GM18867 (cell line): ENCODE data around the gene AOC3.
"Not testable (repeated sequence)": the region's sequence is repeated elsewhere in the genome, so short reads cannot be mapped to it uniquely, and the experiment has no call there.

Experiments used
- ATAC-seq: cut with Tn5 transposase; IDR thresholded peaks from one replicate; pipeline ENCODE4 v1.9.1; 2021; ENCODE audit warnings: mild to moderate bottlenecking, moderate library complexity; ENCODE audit not compliant: unreplicated experiment

AOC3 gene

DNA sequence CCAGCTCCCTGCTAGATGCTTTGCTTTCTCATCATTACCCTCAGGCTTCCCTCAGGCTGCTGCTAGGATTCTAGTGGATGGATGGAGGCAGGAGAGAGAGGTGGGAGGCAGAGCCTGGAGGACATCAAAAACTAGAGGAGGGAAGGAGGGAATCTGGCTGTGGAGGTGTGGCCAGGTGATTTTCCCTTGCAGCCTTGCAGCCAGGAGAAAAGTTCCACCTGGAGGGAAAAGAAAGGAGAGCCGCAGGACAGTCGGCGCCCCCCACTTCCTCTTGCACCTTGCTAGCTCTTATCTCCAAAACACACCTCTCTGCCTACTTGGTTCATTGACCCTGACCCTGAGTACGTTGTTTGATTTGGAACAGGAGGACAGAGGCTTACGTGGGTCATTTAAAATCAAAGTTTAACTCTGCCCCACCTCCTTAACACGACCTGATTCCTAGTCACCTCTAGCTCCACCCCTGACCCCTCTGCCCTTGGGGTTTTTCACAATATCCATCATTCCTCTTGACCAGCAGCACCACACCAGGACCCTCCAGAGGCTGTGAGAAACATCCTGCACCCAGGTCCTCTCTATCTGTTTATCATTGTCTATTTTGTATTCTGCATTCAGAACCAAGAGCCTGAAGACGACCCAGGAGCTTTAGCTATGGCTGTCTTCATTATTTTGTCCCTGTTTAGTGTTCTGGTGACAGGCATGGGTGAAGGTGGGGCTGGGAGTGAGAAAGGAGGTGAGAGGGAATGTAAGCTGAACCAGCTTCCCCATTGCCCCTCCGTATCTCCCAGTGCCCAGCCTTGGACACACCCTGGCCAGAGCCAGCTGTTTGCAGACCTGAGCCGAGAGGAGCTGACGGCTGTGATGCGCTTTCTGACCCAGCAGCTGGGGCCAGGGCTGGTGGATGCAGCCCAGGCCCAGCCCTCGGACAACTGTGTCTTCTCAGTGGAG lies 15.9 kb downstream of the AOC3 start:
- ATAC-seq: no peak

DNA sequence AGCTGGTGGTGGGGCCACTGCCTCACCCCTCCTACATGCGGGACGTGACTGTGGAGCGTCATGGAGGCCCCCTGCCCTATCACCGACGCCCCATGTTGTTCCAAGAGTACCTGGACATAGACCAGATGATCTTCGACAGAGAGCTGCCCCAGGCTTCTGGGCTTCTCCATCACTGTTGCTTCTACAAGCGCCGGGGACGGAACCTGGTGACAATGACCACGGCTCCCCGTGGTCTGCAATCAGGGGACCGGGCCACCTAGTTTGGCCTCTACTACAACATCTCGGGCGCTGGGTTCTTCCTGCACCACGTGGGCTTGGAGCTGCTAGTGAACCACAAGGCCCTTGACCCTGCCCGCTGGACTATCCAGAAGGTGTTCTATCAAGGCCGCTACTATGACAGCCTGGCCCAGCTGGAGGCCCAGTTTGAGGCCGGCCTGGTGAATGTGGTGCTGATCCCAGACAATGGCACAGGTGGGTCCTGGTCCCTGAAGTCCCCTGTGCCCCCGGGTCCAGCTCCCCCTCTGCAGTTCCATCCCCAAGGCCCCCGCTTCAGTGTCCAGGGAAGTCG lies 16.8 kb downstream of the AOC3 start:
- ATAC-seq: not testable (repeated sequence)

DNA sequence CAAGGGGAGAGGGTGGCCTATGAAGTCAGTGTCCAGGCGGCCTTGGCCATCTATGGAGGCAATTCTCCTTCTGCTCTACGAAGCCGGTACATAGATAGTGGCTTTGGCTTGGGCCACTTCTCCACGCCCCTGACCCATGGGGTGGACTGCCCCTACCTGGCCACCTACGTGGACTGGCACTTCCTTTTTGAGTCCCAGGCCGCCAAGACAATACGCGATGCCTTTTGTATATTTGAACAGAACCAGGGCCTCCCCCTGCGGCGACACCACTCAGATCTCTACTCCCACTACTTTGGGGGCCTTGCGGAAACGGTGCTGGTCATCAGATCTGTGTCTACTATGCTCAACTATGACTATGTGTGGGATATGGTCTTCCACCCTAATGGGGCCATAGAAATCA lies 17.3 kb downstream of the AOC3 start:
- no peak for ATAC-seq

DNA sequence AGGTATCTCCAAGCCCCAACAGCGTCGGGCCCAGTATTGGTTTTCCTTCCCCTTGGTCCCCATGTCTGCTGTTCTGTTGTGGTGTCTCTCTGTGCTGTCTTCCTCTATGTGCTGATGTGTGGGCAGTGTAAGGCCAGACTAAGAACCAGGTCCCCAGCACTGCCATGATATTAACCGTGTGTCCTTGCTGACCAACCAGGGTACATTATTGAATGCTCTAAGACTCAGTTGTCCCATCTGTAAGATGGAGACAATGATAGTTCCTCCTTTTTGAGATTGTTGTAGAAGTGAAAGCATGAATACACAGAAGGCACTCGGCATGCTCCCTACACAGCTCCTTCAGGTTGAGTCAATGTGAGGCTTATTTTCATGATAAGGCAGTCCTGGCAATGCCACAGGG lies 20.6 kb downstream of the AOC3 start:
- no peak for ATAC-seq

DNA sequence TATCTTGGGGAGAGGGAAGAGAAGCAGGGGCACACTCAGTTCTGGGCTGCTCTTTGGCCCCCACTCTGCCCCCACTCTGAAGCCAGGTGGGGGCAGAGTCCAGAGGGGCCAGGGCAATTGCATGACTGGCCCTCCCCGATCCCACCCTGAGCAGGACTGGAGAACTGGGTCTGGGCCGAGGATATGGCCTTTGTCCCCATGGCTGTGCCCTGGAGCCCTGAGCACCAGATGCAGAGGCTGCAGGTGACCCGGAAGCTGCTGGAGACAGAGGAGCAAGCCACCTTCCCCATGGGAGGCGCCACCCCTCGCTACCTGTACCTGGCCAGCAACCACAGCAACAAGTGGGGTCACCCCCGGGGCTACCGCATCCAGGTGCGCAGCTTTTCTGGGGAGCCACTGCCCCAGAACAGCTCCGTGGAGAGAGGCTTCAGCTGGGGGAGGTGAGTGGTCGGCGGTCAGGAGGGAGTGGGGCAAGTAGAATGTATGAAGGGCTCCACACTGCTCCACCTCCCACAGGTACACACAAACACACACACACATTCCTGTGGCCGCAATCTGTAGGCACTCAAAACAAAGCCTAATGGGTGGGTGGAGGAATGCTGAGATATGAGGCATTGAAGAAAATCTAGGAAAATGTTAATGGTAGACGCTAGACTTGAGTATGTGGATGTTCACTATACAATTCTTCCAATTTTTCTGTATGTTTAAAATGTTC lies 21.4 kb downstream of the AOC3 start:
- no peak for ATAC-seq

DNA sequence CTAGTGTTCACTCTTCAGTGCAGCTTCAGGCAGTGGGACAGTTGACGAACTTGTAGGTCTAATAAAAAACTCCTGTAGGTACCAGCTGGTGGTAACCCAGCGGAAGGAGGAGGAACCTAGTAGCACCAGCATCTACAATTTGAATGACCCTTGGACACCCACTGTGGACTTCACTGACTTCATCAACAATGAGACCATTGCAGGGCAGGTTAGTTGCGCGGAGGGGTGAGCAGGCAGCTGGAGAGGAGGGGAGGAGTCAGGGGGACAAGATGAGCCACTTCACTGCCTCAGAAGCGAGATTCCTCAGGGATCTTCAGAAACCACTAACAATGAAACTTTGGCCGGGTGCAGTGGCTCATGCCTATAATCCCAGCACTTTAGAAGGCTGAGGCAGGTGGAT lies 22.3 kb downstream of the AOC3 start:
- ATAC-seq: no peak

DNA sequence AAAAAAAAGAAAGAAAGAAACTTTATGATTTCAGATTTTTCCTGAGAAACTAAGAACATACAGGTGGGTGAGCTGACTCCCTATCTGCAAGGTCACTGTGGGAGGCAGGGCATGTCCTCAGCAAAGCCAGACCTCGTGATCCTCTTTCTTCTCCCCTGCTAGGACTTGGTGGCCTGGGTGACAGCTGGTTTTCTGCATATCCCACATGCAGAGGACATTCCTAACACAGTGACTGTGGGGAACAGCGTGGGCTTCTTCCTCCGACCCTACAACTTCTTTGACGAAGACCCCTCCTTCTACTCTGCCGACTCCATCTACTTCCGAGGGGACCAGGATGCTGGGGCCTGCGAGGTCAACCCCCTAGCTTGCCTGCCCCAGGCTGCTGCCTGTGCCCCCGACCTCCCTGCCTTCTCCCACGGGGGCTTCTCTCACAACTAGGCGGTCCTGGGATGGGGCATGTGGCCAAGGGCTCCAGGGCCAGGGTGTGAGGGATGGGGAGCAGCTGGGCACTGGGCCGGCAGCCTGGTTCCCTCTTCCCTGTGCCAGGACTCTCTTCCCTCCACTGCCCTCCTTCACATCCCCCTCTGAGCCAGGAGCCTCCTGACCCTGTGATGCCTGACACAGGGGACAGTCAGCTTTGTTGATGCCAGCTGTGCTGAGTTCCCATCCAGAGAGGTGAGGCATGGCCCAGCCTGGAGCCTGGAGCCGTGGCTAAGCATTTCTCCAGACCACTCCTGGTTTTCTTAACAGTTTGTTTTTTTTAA lies 23.1 kb downstream of the AOC3 start:
- not testable (repeated sequence) for ATAC-seq

DNA sequence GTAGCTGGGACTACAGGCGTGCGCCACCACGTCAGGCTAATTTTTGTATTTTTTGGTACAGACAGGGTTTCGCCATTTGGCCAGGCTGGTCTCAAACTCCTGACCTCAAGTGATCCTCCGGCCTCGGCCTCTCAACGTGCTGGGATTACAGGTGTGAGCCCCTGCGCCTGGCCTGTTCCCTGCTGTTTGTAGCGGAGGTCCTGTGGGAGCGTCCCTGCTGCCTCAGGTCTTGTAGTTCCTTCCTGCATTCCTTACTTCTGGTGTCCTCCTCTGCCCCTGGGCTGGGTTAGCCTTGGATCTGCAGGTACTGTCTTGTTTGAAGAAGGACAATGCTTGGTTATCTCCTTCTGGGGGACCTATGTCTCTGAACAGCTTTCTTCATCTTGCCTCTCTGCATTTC lies 26.0 kb downstream of the AOC3 start:
- no peak for ATAC-seq

DNA sequence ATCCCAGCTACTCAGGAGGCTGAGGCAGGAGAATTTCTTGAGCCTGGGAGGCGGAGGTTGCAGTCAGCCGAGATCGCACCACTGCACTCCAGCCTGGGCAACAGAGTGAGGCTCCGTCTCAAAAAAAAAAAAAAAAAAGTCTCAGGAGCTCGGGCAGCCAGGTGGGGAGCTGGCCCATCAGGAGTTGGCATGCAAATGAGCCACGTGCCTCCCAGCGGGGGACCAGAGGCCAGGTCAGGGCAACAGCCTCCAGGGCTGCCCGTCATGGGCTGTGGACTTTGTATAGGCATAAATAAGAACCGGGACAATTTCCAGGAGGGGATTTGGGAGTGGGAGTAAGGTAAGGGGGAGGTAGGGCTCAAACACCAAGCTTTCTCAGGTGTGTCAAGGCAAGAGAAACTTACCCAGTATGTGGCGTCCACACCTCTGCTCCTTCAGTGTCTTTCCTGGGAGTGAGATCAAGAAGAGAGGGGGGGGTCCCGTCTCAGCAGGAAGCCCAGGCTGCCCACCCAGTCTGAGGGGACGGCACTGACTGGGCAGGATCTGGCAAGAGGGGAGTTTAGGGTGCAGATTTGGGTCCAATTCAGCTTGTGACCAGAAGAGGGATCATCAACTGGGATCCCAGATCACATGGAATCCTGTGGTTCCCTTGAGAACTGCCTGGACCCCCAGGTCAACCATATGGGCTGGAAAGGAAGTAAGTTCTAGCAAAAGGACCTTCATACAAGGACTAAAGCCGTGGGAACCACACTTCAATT lies 27.3 kb downstream of the AOC3 start:
- no peak for ATAC-seq

DNA sequence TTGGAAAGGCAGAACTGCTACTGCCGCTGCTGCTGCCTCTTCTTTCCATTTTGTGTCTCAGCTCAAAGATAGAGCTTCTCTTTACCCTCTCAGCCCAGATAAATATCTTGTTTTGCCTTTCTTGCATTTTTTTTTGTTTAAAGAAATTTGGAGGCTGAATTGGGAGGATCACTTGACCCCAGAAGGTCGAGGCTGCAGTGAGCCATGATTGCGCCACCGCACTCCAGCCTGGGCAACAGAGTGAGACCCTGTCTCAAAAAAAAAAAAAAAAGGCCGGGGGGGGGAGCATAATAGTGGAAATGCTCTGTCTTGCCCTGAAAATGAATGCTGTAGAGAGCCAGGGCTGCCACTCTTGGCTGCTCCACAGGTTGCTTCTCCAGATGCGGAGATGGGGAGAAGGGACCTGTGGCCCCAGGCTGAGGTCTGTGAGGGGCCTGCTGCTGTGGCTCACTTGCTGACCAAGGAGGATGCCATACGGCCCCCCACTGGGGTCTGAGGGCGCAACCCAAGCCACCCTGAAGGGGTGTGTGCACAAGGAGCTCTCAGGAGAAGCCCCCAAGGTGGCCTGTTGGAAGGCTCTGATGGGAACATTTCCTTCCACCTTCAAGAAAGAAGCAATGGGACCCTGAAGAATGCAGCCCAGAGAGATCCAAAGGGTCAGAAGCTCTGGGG lies 28.1 kb downstream of the AOC3 start:
- no peak for ATAC-seq

DNA sequence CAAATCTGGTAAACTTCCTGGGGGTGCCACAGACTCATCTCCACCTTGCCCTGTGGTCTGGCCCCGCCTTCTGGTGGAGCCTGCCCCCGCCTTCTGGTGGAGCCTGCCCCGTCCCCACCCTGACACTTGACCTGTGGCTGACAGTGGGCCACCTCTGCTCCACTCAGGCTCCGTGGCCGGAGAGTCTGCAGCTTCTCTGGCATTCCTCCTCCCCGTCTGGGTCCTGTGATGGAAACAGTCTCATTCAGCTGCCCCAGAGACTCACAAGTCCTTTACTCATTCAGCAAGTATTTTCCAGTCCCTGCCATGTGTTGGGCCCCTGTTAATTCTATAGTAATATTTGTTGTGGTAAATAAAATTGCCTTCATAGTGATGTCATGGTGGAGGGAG lies 28.6 kb downstream of the AOC3 start:
- no peak for ATAC-seq

DNA sequence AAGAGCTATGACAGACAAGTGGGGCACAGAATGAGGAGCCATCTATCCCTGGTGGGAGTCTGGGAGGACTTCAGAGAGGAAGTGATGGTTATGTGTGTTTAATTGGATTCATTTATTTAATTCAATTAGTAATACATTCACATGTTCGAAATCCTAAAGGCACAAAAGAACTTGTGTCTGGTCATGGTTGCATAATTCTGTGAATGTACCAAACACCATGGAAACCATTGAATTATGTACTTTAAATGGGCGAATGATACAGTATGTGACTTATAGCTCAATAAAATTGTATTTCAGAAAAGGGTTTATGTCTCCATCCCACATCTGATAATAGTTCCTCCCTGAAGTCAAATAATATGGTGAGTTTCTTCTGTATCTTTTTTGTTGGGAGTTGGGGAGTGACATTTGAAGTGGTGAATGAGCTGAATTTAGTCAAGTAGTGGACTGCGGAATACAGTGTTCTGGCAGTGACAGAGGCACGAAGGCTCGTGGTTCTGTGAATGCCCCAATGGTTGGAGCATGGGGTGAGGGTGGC lies 29.8 kb downstream of the AOC3 start:
- ATAC-seq: no peak

DNA sequence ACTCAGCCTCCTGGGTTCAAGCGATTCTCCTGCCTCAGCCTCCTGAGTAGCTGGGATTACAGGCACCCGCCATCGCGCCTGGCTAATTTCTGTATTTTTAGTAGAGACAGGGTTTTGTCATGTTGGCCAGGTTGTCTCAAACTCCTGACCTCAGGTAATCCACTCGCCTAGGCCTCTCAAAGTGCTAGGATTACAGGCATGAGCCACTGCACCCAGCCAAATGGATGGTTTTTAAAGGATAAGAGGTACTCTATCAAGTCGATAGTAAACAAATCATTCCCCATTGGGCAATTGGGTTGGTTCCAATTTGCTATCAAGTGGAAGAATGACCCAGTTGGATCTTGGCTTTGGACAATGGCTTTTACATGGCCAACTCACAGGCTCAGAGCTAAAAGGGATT lies 30.7 kb downstream of the AOC3 start:
- ATAC-seq: not testable (repeated sequence)

DNA sequence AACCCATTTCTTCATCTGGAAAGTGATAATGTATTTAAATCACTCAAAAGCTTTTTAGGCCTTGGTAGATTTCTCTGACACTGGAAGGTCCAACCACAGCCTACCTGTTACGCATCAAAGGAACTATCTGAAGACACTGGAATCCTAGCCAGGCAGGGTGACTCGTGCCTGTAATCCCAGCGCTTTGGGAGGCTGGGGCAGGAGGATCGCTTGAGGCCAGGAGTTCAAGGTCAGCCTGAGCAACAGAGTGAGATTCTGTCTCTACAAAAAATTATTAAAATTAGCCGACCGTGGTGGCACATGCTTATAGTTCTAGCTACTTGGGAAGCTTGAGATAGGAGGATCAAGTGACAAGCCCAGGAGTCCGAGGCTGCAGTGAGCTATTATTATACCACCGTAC lies 31.2 kb downstream of the AOC3 start:
- no peak for ATAC-seq

DNA sequence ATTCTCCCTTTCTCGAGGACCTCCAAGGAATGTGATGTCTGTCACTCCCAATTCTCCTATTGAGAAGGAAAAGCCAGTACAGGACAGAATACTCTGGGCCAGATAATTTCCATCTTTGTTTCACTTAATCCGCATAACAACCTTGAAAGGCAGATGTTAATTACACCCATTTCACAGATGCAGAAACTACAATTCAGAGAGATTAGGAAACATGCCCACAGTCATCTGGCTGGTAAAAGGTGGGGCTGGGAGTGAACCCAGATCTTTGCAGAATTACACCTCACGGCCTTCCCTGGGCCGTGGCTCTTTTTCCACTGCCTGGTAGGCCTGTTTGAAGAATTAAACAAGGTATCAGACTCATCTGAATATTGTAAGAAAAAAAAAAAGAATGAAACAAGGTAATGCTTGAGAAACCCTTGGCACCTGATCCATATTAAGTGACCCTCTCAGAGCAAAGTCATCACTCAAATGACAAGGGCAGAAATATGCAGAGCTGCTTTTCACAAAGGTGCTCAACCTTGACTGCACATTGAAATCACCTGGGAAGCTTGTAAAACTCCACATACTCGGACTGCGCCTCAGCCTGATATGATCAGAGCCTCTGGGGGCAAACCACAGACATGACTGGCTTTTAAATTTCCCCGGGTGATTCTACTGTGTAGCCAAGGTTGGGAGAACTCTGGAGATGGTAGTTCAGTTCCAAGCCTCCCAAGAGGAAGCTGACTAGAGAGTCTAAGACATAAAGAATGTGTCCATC lies 33.0 kb downstream of the AOC3 start:
- no peak for ATAC-seq

DNA sequence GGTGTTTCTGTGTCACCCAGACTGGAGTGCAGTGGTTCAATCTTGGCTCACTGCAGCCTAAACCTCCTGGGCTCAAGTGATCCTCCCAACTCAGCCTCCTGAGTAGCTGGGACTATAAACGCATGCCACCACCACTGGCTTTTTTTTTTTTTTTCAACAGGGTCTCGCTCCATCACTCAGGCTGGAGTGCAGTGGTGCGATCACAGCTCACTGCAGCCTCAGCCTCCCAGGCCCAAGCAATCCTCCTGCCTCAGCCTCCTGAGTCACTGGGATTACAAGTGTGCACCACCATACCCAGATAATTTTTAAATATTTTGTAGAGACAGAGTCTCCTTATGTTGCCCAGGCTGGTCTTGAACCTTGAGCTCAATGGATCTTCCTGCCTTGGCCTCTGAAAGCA lies 34.8 kb downstream of the AOC3 start:
- ATAC-seq: not testable (repeated sequence)

DNA sequence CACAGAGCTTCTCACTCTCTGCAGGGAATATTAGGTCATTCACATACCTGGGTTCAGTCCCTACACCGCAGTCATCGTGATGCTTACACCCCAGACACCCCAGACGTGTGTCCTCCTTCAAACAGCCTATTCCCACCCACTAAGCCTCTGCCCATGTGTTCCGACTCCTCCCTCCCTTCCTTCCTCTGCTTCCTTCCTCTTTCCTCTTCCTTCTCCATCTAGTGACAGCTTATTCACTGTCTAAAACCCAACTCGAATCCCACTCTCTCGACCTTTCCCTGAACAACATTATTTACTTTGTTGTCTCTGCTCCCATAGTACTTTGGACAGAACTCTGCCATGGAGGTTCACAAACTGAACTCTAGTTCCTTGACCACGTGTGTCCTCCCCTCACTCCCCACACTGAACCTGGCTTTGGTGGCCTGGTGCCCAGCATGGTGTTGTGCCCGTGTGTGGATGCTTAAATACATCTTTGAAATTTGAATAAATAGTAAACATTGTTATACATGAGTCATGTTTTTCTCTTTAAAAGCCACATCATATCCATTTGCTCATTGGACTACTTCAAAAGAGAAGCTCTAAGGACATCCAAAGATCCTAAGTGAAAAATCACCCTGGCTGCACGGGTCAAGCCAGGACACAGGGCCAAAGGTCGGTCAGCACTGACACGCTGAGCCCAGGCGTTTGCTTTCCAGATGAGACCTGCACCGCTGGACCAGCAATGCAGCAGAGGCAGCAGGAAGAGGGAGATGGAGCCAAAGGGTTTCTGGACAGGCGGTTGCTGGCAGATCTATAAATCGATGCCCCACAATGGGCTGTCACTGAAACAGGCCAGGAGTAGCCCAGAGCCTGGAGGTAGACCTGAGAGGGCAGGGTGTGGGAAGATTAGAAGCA lies 35.5 kb downstream of the AOC3 start:
- ATAC-seq: no peak

DNA sequence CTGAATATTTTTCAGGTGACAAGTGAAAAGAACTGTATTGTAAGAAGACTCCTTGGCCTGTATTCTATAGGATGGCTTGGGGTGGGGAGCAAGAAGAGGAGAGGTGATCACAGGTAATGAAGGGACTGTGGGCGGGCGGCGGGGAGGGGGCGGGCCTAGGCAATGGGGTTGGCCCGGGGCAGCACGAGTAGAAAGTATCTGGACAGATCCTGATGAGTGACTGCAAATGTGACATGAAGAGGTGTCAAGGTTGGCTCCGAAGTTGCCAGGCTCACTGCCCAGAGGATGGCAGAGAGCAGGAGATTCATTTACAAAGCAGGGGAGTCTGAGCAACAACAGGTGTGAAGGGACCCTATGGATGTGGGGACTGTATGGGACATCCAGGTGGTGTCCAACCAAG lies 38.8 kb downstream of the AOC3 start:
- ATAC-seq: no peak
